Measurements from ENCODE around the gene KCNMB4. TPM values are rescaled to one million over a fixed set of nuclear protein-coding genes. Genes with fewer than 3 reads are reported as not detected.

Gene KCNMB4
- total RNA-seq, 2 donors from 2014 or later, result 2.3 to 2.6 TPM

DNA sequence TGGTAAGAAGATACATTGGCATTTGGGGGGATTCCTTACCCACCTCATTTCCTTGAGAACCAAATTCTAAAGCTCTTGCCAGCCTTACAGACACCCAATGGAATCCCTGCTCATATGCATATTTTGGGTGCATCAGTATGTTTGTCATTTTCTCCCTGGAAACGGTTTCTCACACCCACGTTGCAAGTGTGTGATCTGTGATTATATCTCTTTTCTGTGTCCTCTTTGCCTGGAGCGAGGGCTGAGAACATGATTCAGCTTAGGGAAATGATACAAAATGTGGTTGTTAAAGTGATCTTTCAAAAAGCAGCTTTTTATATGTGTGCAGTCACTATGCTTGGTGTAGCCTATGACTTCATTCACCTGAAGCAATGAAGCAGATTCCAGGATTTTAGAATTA lies 52.0 kb downstream of the KCNMB4 start:
- intact Hi-C loops (cut with DNase I), result no loop called here
- DNase-seq, result no peak
- no peak for ATAC-seq

DNA sequence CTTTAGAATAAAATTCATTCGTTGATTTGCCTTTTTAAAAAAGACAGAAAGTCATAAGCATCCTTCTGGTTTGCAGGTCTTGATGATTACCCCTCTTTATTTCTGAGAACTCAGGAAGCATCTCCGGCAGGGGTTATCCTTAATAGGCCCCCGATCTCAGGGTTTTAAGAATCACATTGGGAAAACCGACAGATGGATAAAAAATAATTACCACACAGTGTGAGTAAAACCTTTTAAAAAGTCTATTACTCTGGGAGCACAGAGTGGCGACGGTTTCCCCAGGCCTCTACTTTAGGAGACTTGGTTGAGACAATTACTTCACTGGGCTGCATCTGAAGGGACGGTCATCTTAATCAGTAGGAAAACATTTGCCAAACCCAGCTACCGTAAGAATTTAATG lies 56.5 kb downstream of the KCNMB4 start:
- intact Hi-C loops (cut with DNase I), result no loop called here
- DNase-seq (no peak), ATAC-seq (no peak)

DNA sequence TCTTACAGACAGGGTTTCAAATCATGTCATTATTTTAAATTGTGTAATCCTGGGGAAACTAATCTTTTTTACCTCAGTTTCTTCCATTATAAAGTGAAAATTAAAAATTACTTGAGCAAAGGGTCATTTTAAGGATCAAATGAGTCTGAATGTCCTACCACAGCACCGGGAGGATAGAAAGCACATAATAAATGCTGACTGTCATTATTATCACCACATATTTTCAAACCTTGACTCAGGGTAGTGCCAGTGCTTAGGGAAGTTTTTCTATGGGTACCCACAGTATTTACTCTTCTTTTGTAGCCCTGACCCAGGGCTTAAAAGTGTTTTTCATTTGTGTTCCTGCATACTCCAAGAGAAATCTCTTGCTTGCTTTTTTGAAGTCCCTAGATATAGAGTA lies 60.5 kb downstream of the KCNMB4 start:
- no peak for ATAC-seq
- intact Hi-C loops (cut with DNase I), result no loop called here
- DNase-seq, result no peak

DNA sequence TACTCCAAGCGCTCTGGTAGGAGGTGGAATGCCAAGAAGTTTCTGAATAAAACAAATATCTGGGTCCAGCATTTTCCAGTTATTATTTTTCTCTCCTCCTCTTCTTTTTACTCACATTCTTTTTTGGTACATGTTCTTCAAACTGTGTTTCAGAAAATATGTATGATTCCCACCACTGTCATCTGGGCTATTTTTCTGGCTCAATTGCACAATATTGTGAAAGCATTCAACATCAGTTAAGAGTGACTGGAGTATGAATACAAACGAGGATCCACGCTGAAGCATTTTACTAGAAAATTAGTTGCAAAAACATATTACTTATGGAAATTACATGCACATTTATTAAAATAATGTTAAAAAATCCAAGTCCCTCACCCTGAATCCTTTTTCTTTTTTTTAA lies 61.5 kb downstream of the KCNMB4 start:
- ATAC-seq, result no peak
- intact Hi-C loops (cut with DNase I), result no loop called here
- DNase-seq, result no peak

DNA sequence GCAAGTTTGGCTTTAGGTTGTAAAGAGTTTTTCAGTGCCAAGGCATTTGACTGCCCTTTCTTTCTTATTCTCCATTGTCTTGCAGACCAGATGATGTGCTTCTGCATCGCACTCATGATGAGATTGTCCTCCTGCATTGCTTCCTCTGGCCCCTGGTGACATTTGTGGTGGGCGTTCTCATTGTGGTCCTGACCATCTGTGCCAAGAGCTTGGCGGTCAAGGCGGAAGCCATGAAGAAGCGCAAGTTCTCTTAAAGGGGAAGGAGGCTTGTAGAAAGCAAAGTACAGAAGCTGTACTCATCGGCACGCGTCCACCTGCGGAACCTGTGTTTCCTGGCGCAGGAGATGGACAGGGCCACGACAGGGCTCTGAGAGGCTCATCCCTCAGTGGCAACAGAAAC lies 64.3 kb downstream of the KCNMB4 start:
- ATAC-seq, result no peak
- intact Hi-C loops (cut with DNase I), result no loop called here

DNA sequence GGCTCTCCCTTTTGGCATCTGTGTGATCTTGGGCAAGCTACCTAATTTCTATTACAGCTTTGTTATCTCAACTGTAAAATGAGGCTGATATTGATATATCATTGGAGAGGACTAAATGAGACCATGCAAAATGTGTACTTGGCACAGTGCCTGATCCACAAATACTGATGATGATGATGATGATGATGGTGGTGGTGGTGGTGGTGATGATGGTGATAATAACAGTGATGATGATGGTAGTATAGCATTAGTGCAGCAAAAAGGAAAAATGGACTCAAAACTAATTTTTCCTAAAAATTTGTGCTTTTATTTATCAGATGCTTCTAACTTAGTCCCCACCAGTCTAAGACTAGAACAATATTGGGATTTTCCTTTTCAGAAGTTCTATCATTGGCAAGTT lies 70.7 kb downstream of the KCNMB4 start:
- intact Hi-C loops (cut with DNase I), result no loop called here
- DNase-seq, result no peak
- ATAC-seq, result no peak

More for the DNA sequence above, 64.3 kb downstream of the KCNMB4 start:
- DNase-seq, result no peak

DNA sequence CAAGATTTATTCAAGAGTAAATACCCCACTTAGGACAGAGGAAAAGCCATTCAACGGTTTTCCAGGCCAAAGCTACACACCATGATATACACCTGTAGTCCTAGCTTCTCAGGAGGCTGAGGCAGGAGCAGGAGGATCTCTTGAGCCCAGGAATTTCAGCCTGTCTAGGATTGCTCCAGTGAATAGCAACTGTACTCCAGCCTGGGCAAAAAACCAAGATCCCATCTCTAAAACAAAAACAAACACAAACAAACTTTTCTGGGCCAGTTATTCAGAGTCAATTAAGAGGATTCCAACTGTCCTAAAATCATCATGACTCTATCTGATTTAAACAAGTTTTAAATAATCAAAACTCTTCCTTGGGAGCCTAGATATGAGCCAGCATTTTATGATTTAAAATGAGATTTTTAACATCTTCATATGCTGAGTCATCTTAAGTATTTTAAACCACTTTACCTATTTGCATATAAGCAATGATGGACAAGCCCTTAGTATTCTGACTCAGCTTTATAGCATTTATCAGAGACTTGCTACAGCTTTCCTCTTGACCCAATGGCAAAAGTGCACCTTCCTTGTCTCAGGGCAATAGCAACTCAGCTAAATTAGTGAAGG lies 77.1 kb downstream of the KCNMB4 start:
- intact Hi-C loops (cut with DNase I), result no loop called here
- ATAC-seq (no peak), DNase-seq (no peak)

DNA sequence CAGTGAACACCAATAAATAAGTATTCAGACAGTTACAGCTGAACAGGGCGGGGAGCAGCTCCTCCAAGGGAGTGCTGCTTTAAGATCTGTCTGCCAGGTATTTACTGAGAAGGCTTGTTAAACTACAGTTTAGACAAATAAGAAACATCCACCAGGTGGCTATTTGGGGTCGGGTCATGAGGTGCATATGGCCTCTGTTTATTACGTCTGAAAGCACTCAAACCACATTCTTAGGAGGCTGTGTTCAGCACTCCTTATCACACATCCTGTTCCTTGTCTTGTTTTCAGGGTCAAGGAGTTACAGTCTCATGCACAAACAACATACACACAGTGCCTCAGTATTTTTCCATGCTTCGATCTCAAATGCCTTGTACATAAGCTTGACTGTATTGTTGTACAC lies 78.8 kb downstream of the KCNMB4 start:
- intact Hi-C loops (cut with DNase I), result no loop called here
- DNase-seq (no peak), ATAC-seq (no peak)

DNA sequence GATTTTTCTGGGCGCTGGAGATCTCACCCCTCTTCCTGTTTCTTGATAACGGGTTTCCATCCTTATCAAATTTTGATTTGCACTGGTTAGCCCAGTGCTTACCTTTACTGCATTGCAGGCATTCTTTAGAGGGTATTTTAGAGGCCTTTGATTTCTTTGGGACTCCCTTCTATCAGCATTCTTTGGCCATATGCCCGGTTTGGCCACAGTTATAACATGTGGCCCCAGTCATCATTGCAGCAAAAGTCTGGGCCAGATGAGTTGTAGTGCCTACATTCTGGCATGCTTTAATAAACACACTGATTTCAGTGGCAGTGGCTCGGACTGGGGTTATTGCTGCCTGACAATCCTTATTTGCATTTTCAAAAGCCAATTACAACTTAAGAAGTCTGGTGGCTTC lies 82.3 kb downstream of the KCNMB4 start:
- ATAC-seq (no peak), DNase-seq (no peak)
- intact Hi-C loops (cut with DNase I), result no loop called here

DNA sequence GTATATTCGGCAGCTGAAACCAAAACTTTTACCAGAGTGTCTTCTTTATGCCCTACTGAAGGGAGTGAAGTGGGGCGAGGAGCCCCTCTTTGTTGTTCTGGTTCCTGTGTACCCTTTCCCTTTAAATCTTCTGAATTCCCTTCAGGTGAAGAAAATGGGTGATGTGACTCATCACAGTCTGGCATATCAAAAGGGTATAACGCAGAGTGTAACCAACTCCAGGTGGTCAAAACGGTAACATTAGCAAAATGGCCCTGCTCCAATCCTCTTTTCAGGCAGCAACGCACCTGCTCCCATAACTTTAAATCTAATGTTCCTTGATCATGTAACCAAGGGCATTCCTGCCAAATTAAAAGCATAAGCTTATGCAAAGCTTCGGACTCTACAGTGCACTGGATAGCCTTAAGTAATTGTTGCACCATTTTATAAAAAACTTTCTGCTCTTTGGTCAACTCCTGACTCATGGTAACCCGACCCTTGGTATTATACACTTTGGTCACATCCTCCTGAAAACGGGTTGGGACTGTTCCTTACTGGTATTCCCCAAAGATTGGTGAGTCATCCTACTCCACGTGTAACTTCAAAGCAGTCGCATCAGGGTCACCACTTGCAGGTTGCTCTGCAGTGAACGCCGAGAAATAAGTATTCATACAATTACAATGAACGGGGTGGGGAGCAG lies 83.1 kb downstream of the KCNMB4 start:
- DNase-seq (no peak), ATAC-seq (no peak)

DNA sequence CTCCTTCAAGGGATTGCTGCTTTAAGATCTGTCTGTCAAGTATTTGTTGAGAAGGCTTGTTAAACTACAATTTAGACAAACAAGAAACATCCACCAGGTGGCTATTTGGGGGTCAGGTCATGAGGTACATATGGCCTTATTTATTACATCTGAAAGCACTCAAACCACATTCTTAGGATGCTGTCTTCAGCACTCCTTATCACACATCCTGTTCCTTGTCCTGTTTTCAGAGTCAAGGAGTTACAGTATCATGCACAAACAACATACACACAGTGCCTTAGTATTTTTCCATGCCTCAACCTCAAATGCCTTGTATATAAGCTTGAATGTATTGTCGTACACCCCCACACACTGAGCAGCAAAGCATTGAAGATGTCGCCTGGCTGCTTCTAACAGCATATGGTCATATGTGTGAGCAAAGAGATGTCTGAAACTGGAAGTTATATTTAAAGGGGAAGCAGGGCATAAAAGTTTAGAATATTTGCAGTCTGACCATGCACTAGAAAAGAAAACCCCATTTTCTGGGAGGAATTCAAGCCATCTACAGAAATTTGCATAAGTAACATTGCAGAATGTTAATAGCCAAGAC lies 83.8 kb downstream of the KCNMB4 start:
- ATAC-seq (no peak), DNase-seq (no peak)
- intact Hi-C loops (cut with DNase I), result no loop called here

More for the DNA sequence above, 83.1 kb downstream of the KCNMB4 start:
- intact Hi-C loops (cut with DNase I), result no loop called here

DNA sequence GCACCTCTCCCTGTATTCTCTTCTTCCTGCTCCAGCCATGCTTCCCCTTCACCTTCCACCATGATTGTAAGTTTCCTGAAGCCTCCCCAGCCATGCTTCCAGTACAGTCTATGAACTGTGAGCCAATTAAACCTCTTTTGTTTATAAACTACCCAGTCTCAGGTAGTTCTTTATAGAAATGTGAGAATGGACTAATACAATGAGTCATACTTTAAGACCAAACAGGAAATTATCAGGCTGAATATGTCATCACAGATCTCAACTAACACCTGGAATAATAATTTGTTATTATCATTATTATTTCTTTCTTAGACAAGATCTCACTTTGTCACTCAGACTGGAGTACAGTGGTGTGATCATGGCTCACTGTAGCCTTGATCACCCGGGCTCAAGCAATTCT lies 85.4 kb downstream of the KCNMB4 start:
- intact Hi-C loops (cut with DNase I), result no loop called here
- ATAC-seq, result no peak
- no peak for DNase-seq

DNA sequence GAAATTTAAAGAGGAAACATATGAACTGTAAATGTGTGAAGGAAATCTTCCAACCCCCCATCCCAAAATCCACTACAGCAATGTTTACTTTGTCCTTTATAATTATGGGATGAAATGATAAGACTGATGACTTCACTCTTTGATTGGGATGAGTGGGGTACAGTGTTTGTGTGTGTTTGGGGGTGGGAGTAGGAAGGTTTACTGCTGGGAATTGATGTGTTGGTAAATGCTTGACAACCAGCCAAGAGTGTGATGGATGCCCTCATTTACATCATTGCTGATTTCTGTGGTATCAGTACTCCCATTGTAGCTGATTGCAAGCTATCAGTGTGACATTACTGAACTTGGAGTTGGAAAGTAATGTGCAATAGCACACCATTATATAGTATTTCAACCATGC lies 90.9 kb downstream of the KCNMB4 start:
- ATAC-seq (no peak), DNase-seq (no peak)
- intact Hi-C loops (cut with DNase I), result no loop called here

DNA sequence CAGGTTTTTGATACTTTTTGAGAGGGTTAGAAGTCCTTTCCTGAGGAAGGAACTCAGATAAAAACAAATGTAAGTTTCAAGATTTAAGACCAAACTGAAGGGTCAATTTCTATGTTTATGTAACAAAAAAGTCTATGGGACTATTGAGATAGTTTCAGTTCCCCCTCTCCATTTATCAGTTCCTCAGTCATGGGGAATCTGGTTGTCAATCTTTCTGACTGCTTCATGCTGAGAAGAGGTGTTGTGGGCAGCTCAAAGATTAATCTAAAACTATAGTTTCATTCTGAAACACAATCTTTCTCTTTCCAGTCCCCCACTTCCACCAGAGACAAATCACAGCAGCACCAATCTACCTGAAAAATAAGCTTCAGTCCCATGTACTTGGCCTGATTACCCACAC lies 93.7 kb downstream of the KCNMB4 start:
- ATAC-seq (no peak), DNase-seq (no peak)
- intact Hi-C loops (cut with DNase I), result no loop called here

DNA sequence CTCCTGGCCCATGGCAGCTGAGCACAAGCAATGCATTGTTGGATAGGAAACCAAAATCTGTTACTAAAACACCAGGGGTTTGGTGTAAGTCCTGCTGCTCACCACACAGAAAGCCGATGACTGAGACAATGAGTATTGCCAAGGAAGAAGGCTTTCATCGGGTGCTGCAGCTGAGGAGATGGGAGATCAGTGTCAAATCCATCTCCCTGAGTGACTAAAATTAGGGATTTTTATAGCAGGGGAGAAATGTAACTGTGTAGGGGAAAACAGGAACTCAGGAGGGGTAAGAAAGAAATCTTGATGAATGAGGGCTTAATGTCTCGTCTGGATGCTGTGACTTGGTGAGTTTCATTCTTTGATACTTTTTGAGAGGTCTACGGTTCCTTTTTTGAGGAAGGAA lies 97.9 kb downstream of the KCNMB4 start:
- intact Hi-C loops (cut with DNase I), result no loop called here
- DNase-seq (no peak), ATAC-seq (no peak)

DNA sequence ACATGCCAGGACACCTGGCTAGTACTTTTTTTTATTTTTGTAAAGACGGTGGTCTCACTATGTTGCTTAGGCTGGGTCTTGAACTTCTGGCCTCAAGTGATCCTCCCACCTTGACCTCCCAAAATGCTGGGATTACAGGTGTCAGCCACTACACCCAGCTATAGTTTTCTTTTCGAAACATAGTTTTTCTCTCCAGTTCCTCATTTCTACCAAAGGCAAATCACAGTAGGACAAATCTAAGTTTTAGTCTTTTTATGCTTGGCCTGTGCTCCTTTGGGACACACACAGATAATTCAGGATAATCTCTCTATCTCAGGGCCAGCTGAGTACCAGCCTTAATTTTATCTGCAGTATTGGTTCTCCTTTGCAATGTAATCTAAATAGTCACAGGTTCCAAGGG lies 100.7 kb downstream of the KCNMB4 start:
- ATAC-seq, result no peak
- no peak for DNase-seq
- intact Hi-C loops (cut with DNase I), result no loop called here

DNA sequence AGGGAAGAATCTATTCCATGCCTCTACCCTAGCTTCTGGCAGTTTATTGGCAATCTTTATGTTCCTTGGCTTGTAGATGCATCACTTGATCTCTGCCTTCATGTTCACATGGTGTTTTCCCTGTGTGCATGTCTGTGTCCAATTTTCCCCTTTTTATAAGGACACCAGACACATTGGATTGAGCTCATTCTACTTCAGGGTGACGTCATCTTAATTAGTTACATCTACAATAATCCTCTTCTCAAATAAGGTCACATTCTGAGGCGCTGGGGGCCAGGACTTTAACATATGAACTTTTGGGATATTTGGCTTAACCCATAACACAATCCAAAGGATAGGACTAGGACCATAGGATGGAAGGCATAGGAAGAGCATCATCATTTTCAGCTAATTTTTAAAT lies 101.4 kb downstream of the KCNMB4 start:
- ATAC-seq (no peak), DNase-seq (no peak)
- intact Hi-C loops (cut with DNase I), result no loop called here

DNA sequence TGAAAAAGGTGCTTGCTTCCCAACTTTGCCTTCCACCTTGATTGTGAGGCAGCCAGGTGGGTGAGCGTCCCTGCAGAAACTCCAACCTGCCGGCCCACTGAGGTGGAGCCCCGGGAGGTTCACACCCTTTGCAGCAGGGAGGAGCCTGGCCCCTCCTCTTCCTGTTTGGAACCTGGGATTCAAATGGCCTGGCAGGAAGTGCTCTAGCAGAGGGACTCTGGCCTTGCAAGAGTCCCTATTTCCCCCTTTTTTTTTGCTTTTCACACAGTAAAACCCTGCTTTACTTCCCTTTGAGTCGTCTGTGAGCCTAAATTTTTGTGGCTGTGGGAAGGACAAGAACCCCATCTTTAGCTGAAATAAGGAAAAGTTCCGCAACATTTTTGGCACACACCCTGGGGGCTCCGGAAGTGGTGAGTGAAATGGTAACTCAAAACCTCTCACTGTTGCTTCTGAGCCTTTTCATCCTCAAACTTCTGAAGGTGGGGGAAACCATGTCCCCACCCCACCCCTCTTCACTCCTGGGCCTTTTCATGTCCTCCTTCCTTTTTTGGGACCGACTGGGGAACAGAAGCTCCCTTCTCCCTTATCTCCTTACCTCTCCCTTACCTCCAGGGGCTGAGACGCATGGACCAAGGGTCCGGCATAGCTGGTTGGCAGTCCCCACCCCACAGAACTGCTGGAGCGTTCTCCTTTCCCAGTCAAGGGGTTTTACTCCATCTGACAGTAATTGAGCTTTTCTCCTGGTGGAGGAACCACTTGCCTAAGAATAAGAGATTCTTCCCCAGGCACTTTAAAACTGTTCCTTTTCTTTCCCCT lies 102.0 kb downstream of the KCNMB4 start:
- intact Hi-C loops (cut with DNase I), result no loop called here
- ATAC-seq (no peak), DNase-seq (no peak)

DNA sequence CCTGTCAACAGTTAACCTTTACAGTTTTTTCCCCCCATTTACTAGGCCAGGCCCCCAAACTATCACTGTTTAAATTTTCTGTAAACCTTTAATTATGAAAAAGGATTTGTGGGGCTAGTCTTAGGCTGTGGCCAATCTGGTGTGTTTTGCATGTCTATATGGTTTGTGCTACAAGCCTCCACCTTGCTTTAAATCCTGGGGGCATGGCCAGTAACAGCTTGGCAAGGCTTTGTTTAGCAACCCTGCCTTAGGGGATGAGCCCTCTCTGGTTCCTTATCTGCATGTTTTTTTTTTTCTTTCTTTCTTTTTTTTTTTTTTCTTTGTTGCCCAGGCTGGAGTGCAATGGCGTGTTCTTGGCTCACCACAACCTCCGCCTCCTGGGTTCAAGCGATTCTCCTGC lies 102.7 kb downstream of the KCNMB4 start:
- DNase-seq (no peak), ATAC-seq (no peak)
- intact Hi-C loops (cut with DNase I), result no loop called here

DNA sequence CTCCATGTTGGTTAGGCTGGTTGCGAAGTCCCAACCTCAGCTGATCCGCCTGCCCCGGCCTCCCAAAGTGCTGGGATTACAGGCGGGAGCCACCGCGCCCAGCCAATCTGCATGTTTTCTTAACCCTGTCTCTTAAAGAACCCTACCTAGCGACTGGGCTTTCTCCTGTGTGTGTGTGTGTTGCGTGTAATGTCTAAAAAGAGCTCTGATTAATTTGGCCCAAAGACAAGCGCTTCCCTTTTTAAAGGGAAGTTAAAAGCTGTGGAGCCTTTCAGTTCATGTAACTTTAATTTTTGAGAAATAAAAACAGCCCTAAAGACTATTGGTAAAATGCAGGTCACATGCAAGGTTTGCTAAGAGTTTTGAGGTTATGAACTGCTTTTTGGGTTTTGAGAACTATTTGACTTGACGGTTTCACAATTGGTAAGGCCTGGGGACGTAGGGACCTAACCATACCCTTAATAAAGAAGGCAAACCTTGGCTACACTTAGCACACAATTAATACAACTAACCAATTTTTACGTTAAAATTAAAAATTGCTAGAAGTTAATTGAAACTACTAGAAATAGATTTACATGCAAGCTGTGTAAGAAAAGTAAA lies 103.2 kb downstream of the KCNMB4 start:
- ATAC-seq, result no peak
- DNase-seq, result no peak
- intact Hi-C loops (cut with DNase I), result no loop called here

Measured in left cardiac atrium (tissue), 4 donors.